Endometrial microvascular endothelial cells (primary cell): ENCODE results near the gene INTS15. TPM values are rescaled to one million over a fixed set of nuclear protein-coding genes. Genes with fewer than 3 reads are reported as not detected.

Experiments
- in situ Hi-C: cut with HindIII; loops from 2 replicates; pipeline ENCODE4 v1.10.0; 2017; ENCODE audit warnings: low sequenced_read_pairs, low pct_unique_long_range_greater_than_20kb; ENCODE audit errors: inconsistent ontology term
- total RNA-seq: library from RNA; depleted of rRNA; stranded (reverse); fragments of >200 nt; gene quantifications from one replicate; pipeline ENCODE4 v1.2.3, GENCODE V29; 2015; ENCODE audit errors: inconsistent ontology term

The INTS15 gene
- total RNA-seq, 1 donor from 2014 or later: 23.3 TPM

DNA sequence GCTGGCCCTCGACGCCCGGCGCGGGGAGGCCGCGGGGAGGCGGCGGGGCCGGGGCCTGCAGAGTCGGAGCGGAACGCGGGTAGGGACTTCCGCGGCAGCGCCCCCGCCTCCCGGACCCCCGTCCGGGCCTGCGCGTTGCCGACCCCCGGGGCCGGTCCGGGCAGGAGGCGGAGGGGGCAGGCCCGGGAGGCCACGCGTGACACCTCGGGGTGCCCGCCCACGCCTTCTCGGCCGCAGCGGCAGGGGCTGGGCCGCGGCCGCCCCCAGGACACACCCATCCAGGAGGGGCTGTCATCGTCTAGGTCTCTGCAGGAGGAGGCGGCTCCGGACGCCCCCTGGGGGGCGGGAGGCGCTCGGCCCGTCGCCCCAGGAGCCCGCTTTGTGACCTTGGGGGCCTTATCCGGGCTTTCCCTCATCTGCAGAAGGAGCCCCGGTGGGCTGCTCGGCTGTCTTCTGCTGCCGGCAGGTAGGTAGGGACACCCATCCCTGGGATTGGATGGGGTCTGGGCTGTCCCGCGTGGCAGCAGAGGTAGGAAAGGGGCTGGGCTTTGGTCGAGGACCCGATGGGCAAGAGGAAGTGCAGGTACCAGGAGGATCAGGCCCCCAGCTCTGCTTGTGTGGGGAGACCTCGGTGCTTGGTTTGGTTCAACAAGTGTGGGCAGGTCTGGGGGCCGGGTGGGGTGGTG is 47.9 kb downstream of the INTS15 start:
- in situ Hi-C loops: no loop called here

DNA sequence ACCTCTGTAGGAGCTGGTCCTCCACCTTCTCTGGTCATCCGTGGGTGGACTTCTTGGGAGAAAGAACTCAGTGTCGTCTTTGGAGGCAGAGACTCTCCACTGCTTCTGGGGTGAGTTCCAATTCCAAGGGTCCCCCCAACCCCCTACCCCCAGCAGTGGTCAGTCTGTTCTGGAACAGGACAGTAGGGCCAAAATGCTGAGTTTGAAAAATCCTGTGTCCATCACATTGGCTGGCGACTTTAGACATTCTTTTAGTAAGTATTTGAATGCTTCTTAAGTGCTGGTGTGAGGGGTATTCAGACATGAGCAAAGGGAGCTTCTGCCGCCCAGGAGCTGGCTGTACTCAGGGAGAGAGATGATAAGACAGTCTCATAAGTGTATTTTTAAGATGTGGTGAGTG is 49.2 kb downstream of the INTS15 start:
- in situ Hi-C loops: no loop called here

DNA sequence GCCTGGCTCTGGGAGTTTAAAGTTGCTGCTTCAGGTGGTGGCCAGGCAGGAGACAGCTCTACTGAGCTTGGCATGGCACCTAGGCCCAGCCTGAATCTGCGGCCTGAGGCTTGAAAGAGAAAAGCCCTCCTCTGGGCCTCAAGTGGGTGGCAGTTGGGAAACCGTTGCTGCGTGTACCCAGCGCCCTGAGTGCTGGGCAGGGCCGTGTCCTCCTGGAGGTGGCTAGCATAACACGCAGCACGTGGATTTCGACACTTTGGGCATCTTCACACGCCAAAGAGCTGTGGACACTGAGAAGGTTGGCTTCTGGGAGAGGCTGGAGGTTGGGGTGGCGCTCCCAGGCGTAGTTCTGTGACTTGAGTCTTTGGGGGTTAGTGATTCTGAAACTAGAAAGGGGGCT is 49.8 kb downstream of the INTS15 start:
- in situ Hi-C loops: no loop called here

DNA sequence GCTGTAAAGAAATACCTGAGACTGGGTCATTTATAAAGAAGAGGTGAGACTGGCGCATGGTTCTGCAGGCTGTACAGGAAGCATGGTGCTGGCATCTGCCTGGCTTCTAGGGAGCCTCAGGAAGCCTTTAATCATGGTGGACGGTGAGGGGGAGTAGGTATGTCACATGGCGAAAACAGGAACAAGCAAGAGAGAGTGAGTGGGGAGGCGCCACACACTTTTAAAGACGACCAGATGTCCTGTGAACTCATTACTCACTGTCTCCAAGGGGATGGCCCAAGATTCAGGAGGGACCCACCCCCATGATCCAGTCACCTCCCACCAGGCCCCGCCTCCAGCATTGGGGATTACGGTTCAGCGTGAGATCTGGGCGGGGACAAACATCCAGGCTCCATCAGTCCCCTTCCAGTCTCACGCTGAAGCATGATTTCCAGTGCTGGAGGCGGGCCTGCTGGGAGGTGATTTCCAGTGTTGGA is 50.5 kb downstream of the INTS15 start:
- in situ Hi-C loops: no loop called here

DNA sequence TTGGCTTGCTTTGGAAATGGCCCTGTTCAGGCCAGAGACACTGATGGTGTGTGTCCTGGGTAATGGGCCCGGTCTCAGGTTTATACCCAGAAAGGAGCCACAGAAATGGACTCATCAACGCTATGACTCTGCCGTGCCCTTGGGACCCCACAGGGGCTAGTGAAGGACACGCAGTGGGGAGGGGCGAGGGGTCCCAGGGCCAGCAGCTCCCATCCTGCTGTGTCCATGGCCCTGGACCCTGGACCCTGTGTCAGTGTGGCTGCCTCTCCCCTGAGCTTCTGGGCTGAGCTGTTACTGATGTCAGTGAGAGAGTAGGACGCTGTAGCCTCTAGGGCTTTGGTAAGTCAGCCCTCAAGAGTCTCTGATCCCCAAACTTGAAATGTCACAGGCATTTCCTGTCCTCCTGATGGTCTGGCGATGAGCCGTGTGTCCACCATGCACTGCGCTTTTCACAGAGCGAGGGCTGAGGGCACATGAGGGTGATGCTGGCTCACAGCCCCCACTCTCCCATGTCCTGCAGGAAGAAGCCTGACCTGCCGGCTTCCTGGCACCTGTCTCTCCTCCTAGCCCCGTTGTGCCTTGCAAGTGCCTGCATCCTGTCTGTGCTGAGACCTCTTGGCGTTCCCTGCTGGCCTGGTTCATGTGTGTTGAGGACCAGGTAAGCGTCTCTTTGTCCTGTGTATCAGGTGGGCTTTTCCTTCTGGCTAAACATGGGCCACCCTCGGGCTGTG is 51.6 kb downstream of the INTS15 start:
- in situ Hi-C loops: no loop called here

DNA sequence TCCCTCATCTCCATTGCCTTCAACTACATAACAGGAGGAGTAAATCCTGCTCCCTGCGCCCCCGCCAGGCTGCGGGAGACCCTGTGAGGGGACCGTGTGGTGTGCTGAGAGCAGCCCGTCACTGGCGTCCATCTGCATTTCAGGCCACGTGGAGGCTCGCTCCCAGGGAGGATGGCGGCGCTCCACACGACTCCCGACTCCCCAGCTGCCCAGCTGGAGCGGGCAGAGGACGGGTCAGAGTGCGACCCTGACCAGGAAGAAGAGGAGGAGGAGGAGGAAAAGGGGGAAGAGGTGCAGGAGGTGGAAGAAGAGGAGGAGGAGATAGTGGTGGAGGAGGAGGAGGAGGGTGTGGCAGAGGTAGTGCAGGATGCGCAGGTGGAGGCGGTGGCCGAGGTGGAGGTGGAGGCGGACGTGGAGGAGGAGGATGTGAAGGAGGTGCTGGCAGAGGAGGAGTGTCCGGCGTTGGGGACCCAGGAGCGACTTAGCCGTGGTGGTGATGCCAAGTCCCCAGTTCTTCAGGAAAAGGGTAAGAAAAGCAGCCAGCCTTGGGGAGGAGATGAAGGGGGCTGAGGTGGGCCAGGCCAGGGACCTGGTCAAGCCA is 52.5 kb downstream of the INTS15 start:
- in situ Hi-C loops: no loop called here

DNA sequence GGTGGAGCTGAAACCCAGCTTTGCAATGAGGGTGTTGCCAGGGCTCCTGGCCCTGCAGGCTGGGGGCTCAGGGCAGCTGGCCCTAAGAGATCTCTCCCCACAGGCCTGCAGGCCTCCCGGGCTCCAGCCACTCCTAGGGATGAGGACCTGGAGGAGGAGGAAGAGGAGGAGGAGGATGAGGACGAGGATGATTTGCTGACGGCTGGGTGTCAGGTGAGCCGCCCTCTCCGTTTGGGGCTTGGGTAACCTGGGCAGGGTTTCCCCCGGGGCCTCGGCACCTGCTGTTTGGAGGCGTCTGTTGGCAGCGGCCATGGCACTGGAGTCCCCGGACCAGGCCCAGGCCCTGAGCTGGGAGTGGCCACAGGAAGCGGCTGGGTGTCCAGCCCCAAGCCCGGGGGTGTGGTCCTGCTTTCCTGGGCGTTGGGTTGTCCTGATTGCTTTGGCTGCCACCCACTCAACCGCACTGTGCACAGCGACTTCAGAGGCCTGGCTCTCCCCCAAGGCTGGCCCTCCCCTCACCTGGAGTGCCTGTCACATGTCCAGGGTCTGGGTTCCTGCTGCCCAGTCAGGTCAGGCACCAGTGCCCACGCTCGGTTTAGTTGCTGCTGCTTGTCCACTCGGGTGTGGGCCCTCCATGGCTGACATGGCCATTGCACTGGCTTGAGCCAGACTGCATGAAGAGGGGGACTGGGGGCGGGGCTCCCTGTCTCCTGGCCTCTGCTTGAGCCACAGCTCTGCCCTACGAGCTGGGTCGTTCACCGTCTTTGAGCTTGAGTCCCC is 53.2 kb downstream of the INTS15 start:
- in situ Hi-C loops: no loop called here

DNA sequence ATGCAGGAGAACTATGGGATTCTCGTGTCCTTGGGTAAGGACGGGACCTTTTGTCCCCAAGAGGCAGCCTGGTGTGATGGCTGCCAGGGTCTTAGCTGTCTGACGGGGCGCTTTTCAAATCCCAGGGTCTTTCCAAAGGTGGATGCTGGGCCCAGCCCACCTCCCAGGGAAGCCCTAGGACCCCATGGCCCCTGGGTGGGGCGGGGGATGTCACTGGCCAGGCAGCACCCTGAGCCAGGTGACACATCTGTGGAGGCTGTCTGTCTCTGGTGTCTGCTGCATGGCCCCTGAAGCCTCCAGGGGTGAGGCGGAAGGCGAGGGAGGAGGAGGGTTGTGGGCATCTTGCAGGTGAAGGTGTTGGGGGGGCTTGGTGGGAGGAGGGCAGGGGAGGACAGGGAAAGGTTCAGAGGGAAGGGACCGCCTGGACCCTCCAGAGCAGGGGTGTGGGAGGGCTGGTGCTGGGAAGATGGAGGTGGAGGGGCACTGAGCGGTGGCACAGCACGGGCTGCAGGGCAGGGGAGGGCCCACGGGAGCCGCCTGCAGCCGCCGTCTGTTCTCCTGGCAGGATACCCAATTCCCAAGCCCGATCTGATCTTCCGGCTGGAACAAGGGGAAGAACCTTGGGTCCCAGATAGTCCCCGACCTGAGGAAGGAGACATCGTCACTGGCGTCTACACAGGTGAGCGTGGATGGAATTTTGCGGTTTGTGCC is 54.2 kb downstream of the INTS15 start:
- in situ Hi-C loops: no loop called here

DNA sequence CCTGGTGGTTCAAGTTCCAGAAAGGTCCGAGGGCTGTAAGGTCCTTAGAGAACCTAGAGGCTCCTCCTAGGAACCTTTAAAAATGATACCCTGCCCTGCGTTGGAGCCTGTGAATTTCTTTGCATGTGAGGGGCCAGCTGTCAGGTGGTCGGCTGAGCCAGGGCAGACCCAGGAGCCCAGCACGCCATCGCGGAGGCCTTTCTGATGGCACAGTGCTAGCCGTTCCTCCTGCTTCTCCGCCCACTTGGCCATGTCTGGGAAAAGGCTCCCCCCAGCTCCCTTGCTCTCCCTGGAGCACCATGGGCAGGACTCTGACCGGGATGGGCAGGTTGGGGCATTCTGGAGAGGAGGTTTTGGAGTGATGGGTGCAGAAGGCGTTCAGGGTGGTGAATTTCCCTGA is 54.9 kb downstream of the INTS15 start:
- in situ Hi-C loops: no loop called here

DNA sequence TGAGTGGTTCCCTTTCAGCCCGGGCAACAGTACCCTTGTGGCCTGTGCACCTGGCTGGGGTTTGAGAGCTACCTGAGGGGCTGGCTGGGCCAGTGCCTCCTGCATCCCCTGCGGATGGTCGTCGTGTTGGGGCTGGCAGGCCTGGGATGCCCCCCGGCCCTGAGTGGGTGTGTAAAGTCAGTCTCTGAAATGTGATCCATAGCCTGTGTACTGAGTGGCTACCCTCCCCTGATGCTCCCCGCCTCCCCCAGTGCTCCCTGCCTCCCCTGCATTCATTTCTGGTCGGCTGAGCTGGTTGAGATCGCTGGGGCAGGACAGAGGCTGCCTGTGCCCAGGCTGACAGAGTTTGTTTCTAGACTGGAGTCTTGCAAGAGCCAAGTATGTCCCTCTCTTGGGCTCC is 56.6 kb downstream of the INTS15 start:
- in situ Hi-C loops: no loop called here

DNA sequence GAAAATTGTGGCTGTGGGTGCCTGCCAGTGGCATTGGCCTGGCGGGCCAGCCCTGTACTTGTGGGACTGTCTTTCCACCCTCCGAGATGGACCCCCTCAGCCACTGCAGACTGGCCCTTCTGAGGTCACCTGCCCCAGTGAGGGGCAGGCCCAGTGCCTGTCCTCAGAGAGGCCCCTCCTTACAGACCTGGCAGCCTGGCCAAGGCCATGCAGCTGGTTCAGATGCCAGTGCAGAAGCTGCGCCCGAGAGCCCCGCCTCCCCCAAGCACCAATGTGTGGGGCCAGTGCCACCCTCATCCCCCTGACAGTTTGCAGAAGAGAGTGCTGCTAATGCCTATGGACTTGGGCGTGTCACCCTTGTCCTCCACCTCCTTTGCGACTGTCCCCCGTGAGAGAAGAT is 57.3 kb downstream of the INTS15 start:
- in situ Hi-C loops: no loop called here

DNA sequence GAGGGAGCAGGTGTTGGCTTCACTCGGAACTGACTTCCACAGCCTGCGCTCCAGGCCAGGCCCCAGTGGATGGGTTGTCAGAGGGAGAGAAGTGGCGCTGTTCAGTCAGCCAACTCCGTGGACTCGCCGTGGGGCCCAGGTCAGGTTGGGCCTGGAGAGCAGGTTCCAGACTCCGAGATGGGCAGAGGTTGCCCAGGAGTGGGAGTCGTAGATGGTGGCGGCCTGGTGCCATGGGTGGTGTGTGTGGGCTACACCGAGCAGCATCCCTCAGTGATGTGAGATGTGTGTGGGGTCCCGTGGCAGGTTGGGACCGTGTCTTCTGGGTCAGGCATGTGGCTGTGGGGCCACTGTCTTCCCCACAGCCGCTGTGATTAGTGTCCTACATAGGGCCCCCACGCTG is 57.7 kb downstream of the INTS15 start:
- in situ Hi-C loops: no loop called here

DNA sequence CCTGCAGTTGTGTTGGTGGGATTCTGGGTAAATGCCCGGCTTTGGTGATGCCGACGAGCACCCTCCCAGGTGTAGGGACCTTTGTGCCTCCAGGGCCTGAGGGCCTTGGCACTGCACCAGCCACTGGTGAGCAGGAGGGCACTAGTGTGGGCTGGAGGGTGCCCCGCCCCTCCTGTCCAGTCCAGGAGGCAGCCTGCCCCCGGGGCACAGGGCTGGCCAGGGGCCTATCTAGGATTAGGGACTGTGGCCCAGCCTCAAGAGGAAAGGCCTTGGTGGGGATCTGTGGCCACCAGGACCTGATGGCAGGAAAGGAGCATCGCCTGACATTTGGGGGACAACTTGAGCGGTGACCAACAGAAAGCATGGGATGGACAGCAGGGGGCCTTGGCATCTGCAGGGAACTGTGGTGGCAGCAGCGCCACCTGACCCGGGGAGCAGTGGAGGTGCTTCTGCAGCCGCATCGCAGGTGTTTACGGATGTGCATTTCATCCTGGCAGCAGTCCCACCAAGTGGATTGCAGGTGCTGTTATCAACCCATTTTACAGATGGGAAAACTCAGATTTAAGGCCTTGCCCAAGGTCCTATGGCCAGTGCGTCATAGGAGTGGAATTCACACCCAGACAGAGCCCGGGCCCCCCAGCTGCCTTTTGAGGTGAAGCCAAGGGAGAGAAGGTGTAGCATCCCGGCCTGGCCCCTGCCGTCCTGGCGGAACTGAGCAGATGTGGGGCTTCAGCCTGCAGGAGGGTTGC is 58.4 kb downstream of the INTS15 start:
- in situ Hi-C loops: no loop called here

DNA sequence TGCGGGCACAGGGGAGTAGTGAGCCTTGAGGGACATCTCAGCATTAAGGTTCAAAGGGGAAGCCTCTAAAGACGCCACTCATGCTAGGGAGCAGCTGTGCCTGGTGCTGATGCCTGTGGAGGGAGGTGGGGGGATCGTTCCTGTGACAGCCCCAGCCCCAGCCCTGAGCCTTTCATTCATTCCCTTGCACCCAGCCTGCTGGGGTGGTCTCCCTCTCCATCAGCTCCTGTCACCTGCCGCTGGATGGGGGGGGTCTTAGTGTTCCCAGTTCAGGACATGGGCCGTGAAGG is 58.9 kb downstream of the INTS15 start:
- in situ Hi-C loops: no loop called here

DNA sequence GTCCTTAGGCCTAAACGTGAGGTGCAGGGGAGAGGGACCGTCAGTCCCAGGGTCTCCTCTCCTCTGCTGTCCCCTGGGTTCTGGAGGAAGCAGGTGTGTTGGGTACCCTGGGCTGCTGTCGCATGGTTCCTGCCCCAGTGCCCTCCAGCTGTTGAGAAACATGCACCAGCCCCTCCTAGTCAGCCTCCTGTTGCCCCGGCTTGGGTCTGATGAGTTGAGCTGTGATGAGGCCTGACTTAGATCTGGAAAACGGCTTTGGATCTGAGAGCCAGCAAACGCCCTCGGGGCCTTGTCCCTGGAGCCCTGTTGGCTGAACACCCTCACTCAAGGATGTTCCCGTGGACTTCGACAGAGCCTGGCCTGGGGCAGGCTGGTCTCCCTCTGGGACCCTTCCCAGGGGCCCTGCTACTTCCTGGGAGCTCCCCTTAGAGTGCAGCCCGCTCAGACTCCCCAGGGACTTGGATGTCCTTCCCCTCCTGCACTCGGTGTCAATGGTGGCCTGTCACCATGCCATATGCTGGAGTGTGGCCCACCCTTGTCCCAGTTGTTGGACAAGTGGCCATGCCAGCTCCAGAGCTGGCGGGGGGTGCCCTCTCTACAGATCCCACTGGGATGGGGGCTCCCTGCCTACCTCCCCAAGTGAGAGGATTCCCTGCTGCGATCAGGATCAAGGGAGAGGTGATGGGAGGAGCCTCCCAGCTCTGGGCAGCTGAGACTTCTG is 59.6 kb downstream of the INTS15 start:
- in situ Hi-C loops: no loop called here

DNA sequence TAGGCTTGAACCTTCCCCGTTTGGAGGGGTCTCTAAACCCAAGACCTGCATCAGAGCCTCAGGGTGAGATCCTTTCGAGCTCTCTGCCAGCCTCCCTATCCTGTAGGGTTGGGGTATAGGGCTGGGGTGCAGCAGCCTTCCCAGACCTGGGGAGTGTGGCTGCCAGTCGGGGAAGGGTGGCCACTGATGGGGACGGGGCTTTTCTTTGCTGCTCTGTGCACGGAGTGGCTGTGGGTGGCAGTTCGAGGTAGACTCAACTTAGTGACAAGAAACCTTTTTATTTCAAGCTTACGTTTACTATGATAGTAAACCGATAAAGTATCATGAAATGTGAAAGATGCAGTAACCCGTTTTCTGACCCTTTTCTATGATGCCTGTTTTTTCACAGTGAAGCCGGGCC is 60.3 kb downstream of the INTS15 start:
- in situ Hi-C loops: no loop called here

DNA sequence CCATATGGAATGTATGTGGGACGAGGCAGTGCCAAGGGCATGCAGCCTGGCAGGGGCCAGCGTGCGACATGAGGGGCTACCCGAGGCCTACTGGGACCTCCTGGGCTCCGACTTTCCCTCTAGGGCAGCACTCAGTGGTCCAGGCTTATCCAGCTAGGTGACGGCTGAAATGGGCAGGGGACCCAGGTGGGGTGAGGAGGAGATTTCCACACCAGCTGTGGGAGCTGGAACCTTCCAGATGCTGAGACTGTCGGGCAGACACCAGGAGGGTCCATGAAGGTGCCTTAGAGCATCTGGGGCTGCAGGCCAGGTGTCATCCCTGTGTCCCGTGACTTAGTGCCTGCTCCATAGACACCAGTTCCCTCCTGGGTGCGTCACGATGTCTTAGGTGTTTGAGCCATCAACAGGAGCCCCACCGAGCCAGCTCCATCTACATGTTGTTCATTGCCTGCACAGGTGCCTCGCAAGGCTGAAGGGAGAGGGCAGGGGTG is 60.7 kb downstream of the INTS15 start:
- in situ Hi-C loops: no loop called here
